TTC549 (cell line): Measurements from ENCODE around the gene CAPNS1.
A peak's percentile ranks its signal among the peaks of the same experiment; 100 is the strongest.
"Not testable (repeated sequence)": the region's sequence is repeated elsewhere in the genome, so short reads cannot be mapped to it uniquely, and the experiment has no call there.

Source experiments
- FAIRE-seq: peaks from 2 replicates; lab custom pipeline; 2012; peaks lifted over from hg19 to GRCh38; lab: Jason Lieb, UNC

Gene CAPNS1

GRCh38 chr19:36114721-36115452 lies 25.0 kb upstream of the CAPNS1 start, which contains the start of gene POLR2I:
Gene POLR2I, minus strand, starts transcription at chr19:36114875. Its CDS starts 19 bp downstream, at chr19:36114856.
- FAIRE-seq, result peak; percentile 94

DNA sequence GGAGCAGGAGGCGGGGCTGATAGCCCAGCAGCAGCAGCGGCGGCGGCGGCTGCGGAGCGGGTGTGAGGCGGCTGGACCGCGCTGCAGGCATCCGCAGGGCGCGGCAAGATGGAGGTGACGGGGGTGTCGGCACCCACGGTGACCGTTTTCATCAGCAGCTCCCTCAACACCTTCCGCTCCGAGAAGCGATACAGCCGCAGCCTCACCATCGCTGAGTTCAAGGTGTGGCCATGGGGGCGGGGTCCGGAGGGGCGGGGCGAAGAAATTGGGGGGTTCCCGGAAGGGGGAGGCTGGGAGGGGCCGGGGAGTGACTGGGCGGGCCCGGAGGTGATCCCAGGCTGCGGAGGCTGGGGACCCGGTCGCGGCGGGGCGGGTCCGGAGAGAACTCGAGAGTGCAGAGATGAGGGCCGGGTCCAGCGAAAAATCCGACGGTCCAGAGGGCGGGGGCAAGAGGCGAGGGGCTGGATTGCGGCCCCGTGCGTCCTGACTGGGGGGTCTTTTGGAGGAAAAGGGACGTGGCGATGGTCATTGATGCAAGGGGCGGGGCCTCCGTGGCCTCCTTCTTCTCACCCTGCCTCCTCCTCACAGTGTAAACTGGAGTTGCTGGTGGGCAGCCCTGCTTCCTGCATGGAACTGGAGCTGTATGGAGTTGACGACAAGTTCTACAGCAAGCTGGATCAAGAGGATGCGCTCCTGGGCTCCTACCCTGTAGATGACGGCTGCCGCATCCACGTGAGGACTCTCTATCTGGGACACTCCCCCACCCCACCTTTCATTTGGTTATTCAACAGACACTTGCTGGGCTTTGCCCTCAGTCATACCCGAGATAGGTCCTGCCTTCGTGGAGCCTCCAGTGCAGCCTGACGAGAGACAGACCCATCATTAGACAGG lies 24.2 kb upstream of the CAPNS1 start, which contains the start of gene TBCB:
TBCB (plus strand) TSS at position 16 of the 891 bp plus-strand sequence; CDS start at position 109, 93 bp downstream.
- FAIRE-seq, result no peak

- no peak for FAIRE-seq
Measured at GRCh38 chr19:36116344-36116637, 23.6 kb upstream of the CAPNS1 start.

- FAIRE-seq, result no peak
Measured at GRCh38 chr19:36120092-36120983, 19.5 kb upstream of the CAPNS1 start.

- FAIRE-seq, result no peak
Measured at GRCh38 chr19:36120984-36121358, 18.9 kb upstream of the CAPNS1 start.

DNA sequence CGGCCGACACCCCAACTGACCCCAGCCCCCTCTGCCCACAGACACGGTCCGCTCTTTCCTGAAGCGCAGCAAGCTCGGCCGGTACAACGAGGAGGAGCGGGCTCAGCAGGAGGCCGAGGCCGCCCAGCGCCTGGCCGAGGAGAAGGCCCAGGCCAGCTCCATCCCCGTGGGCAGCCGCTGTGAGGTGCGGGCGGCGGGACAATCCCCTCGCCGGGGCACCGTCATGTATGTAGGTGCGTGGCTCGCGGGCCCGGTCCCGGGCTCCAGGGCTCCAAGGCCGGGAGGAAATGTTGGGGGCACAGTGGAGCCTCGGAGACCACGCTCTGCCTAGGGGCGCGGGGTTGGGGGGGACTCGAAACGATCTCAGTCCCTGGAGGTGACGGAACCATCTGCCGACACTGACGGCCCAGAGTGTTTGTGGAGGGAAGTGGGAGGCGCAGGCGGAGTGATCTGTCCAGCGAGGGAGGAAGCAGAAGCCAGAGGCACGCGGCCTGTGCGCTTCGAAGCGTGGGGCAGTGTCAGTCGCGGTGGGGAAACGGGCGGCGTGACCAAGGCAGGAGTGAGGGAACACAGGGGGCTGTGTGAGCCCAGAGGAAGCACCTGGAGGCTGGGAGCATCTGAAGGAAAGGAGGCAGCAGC lies 18.3 kb upstream of the CAPNS1 start:
- FAIRE-seq, result no peak

- FAIRE-seq, result no peak
Measured at GRCh38 chr19:36125557-36125956, 14.3 kb upstream of the CAPNS1 start.

DNA sequence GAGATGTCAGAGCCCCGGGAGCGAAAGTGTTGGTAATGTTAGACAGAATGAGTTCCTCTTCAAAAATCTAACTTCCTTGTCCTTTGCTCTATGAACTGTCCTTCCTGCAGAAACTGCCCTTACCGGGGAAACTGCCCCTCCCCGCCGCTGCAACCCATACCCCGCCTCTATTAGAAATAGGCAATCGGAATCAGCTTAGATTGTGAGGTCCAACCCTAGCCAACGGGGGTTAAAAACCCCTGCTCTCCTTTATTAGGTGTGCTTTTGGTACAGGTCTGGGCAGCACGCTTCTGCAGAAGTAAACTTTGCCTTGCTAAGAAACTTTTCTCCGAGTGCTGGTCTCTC lies 11.5 kb upstream of the CAPNS1 start:
- FAIRE-seq, result no peak

- not testable (repeated sequence) for FAIRE-seq
Measured at GRCh38 chr19:36131221-36131620, 8.6 kb upstream of the CAPNS1 start.

- not testable (repeated sequence) for FAIRE-seq
Measured at GRCh38 chr19:36134867-36135266, 5.0 kb upstream of the CAPNS1 start.

GRCh38 chr19:36136964-36137686 lies 2.7 kb upstream of the CAPNS1 start:
- FAIRE-seq, result no peak

DNA sequence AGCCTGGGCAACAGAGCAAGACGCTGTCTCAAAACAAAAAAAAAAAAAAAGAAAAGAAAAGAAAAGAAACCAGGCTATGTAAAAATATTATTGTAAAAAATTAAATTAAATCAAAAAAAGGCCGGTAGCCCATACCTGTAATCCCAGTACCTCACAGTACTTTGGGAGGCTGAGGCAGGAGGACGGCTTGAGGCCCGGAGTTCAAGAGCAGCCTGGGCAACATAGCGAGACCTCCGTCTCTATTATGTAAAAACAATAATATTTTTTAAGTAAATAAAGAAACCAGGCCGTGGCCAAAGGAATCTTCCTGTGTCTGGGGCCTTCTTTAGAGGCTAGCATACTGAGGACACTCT lies 770 bp upstream of the CAPNS1 start:
- no peak for FAIRE-seq

DNA sequence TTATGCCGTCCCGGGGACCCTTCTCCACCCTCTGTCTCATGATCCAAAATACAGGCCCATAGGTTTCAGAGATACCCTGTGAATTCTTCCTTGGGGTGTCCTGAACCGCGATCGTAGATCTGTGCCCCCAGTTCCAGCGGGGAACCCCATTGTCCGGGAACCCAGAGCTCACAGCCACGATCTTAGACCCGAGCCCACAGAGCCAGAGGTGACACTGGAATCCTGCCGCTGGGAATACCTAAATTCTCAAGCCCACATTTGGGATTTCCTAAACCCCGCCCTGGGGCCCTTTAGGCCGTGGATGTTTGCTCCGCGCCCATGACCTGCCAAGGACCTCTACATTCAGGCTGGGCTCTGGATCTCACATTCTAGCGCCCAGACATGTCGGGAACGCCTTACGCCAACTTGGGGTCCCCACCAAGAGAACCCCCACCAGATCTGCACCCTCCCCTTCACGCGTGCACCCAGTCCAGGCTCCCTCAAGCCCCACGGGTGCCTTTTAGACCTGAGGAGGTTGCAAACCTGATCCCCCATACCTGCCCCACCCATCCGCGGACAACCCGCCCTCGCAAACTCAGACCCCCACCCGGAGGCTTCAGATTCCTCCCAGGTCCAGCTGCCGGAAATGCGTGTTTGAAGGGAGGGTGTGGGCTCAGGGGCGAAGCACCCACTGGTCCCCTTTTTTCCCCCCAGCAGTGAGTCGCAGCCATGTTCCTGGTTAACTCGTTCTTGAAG lies 605 bp downstream of the CAPNS1 start:
- FAIRE-seq, result no peak

- FAIRE-seq, result no peak
Measured at GRCh38 chr19:36141039-36141927, 1.4 kb downstream of the CAPNS1 start.

DNA sequence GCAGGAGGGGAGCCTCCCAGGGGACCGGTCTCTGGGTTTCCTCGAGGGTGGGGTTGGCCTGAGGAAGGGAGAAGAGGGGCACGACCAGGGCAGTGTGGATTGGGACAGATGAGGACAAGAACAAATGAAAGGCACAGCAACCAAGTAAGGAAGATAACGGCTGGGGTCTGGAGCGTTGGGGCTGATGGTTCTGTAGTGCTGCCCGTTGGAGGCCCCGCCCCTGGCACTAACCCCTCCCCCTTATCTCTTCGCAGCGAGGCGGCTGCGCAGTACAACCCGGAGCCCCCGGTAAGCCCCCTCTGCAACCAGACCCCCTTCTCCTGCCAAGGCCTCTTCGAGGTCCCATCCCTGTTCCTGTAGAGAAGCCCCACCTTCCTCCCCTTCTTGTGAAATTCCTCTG lies 2.2 kb downstream of the CAPNS1 start:
- FAIRE-seq, result no peak

- FAIRE-seq, result no peak
Measured at GRCh38 chr19:36142496-36142895, 2.6 kb downstream of the CAPNS1 start.

DNA sequence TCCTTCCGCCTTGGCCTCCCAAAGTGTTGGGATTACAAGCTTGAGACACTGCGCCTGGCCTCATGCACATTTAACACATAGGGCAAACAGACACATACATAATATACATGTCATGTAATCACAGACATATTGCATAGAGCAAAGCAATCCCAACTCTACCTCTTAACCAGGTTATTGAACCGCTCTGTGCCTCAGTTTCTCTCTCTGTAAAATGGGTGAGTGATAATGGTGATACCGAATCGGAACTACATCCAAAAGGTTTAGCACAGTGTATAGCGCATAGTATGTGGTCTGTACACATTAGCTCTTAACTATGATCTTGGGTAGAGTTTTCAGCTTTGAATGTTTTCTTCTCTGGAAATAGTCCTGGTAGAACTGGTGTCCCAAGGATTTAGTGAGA lies 4.8 kb downstream of the CAPNS1 start:
- no peak for FAIRE-seq

GRCh38 chr19:36149673-36150406 lies 10.0 kb downstream of the CAPNS1 start:
- no peak for FAIRE-seq

- FAIRE-seq, result no peak
Measured at GRCh38 chr19:36150586-36150985, 10.7 kb downstream of the CAPNS1 start.
